HepG2 (cell line): ENCODE results near the gene ARPP19. TPM values are rescaled to one million over a fixed set of nuclear protein-coding genes. Genes with fewer than 3 reads are reported as not detected.
A peak's percentile ranks its signal among the peaks of the same experiment; 100 is the strongest.

ENCODE experiments used
- NPAS2 ChIP-seq: sonication (generic); formaldehyde crosslinking; IDR thresholded peaks from 2 replicates; pipeline ENCODE4 v1.8.0; 2022; ENCODE audit warnings: mild to moderate bottlenecking, missing genetic modification reagents, borderline replicate concordance
- RFX5 ChIP-seq: IDR thresholded peaks from 2 replicates; pipeline ENCODE4 v1.6.1; 2011; ENCODE audit warnings: low read depth, low read length, improper control_type of control experiment
- SP140L ChIP-seq: sonication (generic); formaldehyde crosslinking; IDR thresholded peaks from 2 replicates; pipeline ENCODE4 v1.4.0; 2020; ENCODE audit warnings: missing genetic modification reagents, borderline replicate concordance
- polyA plus RNA-seq, 8 experiments: library from polyadenylated mRNA; depleted of rRNA in 3 of 8; stranded (reverse) in 7 of 8; unstranded in 1 of 8; fragments of >200 nt; fragmentation: Illumina TruSeq in 4 of 8; extraction: Trizol in 4 of 8; gene quantifications; 2 replicates each; pipeline versions ENCODE4 v1.2.1 to v1.2.3, GENCODE V29; 2011 to 2016; ENCODE audit warnings: low read depth in 4 of 8, missing spikeins in 1 of 8, mixed read lengths in 1 of 8; ENCODE audit not compliant: insufficient read depth in 1 of 8
- total RNA-seq, 5 experiments: library from RNA; depleted of rRNA; stranded (reverse); fragments of >200 nt; fragmentation: Illumina TruSeq; extraction: Trizol; gene quantifications; 2 replicates each; pipeline ENCODE4 v1.2.3, GENCODE V29; 2016; ENCODE audit warnings: low read depth in 1 of 5
- TF ChIP-seq, protein P1 (sequence below): sonication (generic); formaldehyde crosslinking; IDR thresholded peaks from 2 replicates; pipeline ENCODE4 v1.4.0; 2020; ENCODE audit warnings: mild to moderate bottlenecking, missing genetic modification reagents
- TF ChIP-seq, protein P2 (sequence below): sonication (generic); formaldehyde crosslinking; IDR thresholded peaks from 2 replicates; pipeline ENCODE4 v1.4.0; 2020; ENCODE audit warnings: missing genetic modification reagents
- TF ChIP-seq, protein P3 (sequence below), 2 experiments: sonication (generic) in 1 of 2; formaldehyde crosslinking in 1 of 2; IDR thresholded peaks; 2 replicates each; pipeline versions ENCODE4 v1.6.1 to v1.9.0; 2014 to 2022; ENCODE audit warnings: antibody characterized with exemption in 1 of 2, borderline replicate concordance in 1 of 2, inconsistent platforms in 1 of 2, low read depth in 1 of 2, missing genetic modification reagents in 1 of 2
- TF ChIP-seq, protein P4 (sequence below): IDR thresholded peaks from 2 replicates; pipeline ENCODE4 v1.6.1; 2016; ENCODE audit warnings: mild to moderate bottlenecking, missing biosample characterization, missing genetic modification reagents
- TF ChIP-seq, protein P5 (sequence below): sonication (generic); formaldehyde crosslinking; IDR thresholded peaks from 2 replicates; pipeline ENCODE4 v1.8.0; 2022; ENCODE audit warnings: missing genetic modification reagents, mild to moderate bottlenecking, moderate library complexity, borderline replicate concordance
- TF ChIP-seq, protein P6 (sequence below): sonication (generic); formaldehyde crosslinking; IDR thresholded peaks from 2 replicates; pipeline ENCODE4 v1.4.0; 2020; ENCODE audit warnings: low read depth, missing genetic modification reagents

ARPP19 gene
- total and polyA plus RNA-seq, 2 of the 13 experiments (the other 11 are each of a cell fraction or from before 2014, with no cell fraction given): 70.8 to 123 TPM

DNA sequence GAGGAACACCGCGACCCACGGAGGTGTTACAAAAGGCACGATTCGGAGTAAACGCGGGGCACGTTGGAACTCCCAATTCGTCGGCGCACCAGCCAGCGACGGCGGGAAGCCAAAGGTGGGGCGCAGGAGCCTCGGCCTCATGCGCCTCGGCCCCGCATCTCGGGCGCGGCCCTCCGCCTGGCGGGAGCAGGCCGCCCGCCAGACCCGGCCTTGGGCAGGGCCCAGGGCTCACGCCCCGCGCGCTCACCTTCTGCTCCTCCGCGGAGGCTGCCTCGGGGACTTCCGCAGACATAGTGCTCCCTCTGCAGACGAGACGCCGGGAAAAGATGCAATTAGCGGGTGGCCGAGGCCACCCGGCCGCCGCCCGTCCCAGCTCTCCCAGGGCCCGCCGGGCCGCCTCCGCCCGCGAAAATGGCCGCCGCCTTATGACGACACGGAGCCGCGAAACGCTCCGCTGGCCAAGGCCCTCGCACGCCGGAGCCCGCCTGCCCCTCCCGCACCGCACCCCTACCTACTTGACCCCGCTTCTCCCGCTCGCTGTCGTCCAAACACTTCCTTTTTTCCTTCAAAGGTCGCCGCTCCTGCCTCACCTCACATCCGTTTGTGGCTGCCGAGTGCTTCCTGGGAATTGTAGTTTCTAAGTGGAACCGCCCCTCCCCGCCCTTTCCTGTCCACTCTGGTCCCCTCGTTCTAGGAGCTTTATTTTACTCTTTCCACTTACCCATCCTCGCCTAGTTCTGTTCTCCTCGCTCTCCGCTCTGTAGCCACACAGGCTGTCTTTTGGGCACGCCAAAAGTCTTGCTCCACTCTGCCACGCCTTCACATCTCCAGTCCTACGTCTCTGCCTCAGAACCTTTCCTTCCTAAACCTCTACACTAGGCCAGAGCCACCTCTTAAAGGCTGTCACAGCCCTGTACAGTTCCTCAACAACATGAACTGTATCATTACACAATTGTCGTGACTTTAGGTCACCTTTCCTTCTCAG lies at the start of gene ARPP19 (continued):
- TF ChIP-seq, protein P1, sequence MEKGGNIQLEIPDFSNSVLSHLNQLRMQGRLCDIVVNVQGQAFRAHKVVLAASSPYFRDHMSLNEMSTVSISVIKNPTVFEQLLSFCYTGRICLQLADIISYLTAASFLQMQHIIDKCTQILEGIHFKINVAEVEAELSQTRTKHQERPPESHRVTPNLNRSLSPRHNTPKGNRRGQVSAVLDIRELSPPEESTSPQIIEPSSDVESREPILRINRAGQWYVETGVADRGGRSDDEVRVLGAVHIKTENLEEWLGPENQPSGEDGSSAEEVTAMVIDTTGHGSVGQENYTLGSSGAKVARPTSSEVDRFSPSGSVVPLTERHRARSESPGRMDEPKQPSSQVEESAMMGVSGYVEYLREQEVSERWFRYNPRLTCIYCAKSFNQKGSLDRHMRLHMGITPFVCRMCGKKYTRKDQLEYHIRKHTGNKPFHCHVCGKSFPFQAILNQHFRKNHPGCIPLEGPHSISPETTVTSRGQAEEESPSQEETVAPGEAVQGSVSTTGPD (CRISPR knock-in tag): no peak
- TF ChIP-seq, protein P2, sequence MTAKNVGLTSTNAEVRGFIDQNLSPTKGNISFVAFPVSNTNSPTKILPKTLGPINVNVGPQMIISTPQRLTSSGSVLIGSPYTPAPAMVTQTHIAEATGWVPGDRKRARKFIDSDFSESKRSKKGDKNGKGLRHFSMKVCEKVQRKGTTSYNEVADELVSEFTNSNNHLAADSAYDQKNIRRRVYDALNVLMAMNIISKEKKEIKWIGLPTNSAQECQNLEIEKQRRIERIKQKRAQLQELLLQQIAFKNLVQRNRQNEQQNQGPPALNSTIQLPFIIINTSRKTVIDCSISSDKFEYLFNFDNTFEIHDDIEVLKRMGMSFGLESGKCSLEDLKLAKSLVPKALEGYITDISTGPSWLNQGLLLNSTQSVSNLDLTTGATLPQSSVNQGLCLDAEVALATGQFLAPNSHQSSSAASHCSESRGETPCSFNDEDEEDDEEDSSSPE (CRISPR knock-in tag): peak; percentile 95
- TF ChIP-seq, protein P3, sequence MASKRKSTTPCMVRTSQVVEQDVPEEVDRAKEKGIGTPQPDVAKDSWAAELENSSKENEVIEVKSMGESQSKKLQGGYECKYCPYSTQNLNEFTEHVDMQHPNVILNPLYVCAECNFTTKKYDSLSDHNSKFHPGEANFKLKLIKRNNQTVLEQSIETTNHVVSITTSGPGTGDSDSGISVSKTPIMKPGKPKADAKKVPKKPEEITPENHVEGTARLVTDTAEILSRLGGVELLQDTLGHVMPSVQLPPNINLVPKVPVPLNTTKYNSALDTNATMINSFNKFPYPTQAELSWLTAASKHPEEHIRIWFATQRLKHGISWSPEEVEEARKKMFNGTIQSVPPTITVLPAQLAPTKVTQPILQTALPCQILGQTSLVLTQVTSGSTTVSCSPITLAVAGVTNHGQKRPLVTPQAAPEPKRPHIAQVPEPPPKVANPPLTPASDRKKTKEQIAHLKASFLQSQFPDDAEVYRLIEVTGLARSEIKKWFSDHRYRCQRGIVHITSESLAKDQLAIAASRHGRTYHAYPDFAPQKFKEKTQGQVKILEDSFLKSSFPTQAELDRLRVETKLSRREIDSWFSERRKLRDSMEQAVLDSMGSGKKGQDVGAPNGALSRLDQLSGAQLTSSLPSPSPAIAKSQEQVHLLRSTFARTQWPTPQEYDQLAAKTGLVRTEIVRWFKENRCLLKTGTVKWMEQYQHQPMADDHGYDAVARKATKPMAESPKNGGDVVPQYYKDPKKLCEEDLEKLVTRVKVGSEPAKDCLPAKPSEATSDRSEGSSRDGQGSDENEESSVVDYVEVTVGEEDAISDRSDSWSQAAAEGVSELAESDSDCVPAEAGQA (IDR thresholded peaks at IDR 0.05; ENCODE audit: low read depth): peak; percentile 93
- TF ChIP-seq, protein P3 (CRISPR knock-in tag; IDR thresholded peaks at IDR 0.05; ENCODE audit: borderline replicate concordance): peak; percentile 79; the same call in 1 of the 2 replicates
- TF ChIP-seq, protein P4, sequence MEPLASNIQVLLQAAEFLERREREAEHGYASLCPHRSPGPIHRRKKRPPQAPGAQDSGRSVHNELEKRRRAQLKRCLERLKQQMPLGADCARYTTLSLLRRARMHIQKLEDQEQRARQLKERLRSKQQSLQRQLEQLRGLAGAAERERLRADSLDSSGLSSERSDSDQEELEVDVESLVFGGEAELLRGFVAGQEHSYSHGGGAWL (CRISPR knock-in tag): peak; percentile 93
- TF ChIP-seq, protein P5, sequence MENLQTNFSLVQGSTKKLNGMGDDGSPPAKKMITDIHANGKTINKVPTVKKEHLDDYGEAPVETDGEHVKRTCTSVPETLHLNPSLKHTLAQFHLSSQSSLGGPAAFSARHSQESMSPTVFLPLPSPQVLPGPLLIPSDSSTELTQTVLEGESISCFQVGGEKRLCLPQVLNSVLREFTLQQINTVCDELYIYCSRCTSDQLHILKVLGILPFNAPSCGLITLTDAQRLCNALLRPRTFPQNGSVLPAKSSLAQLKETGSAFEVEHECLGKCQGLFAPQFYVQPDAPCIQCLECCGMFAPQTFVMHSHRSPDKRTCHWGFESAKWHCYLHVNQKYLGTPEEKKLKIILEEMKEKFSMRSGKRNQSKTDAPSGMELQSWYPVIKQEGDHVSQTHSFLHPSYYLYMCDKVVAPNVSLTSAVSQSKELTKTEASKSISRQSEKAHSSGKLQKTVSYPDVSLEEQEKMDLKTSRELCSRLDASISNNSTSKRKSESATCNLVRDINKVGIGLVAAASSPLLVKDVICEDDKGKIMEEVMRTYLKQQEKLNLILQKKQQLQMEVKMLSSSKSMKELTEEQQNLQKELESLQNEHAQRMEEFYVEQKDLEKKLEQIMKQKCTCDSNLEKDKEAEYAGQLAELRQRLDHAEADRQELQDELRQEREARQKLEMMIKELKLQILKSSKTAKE: 0 out of 2 replicates have a peak, but pooled peaks have one; percentile 43
- 0 out of 2 replicates have a peak, but pooled peaks have one; percentile 10 for TF ChIP-seq RFX5
- peak; percentile 49; the same call in 1 of the 2 replicates for TF ChIP-seq SP140L (CRISPR knock-in tag)
- 0 out of 2 replicates have a peak, but pooled peaks have one; percentile 51 for TF ChIP-seq NPAS2 (CRISPR knock-in tag)
- TF ChIP-seq, protein P6, sequence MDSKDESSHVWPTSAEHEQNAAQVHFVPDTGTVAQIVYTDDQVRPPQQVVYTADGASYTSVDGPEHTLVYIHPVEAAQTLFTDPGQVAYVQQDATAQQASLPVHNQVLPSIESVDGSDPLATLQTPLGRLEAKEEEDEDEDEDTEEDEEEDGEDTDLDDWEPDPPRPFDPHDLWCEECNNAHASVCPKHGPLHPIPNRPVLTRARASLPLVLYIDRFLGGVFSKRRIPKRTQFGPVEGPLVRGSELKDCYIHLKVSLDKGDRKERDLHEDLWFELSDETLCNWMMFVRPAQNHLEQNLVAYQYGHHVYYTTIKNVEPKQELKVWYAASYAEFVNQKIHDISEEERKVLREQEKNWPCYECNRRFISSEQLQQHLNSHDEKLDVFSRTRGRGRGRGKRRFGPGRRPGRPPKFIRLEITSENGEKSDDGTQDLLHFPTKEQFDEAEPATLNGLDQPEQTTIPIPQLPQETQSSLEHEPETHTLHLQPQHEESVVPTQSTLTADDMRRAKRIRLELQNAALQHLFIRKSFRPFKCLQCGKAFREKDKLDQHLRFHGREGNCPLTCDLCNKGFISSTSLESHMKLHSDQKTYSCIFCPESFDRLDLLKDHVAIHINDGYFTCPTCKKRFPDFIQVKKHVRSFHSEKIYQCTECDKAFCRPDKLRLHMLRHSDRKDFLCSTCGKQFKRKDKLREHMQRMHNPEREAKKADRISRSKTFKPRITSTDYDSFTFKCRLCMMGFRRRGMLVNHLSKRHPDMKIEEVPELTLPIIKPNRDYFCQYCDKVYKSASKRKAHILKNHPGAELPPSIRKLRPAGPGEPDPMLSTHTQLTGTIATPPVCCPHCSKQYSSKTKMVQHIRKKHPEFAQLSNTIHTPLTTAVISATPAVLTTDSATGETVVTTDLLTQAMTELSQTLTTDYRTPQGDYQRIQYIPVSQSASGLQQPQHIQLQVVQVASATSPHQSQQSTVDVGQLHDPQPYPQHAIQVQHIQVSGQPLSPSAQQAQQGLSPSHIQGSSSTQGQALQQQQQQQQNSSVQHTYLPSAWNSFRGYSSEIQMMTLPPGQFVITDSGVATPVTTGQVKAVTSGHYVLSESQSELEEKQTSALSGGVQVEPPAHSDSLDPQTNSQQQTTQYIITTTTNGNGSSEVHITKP (CRISPR knock-in tag): 0 out of 2 replicates have a peak, but pooled peaks have one; percentile 67
